PFSK-1 (cell line): ENCODE results near the gene TXNDC15.

ENCODE experiments used
- FOXP2 ChIP-seq: optimal IDR thresholded peaks from 2 replicates; pipeline ENCODE3; 2011; ENCODE audit warnings: borderline replicate concordance, control low read depth, inconsistent platforms; ENCODE audit not compliant: insufficient read depth; ENCODE audit errors: extremely low read length, extremely low read depth
- POLR2AphosphoS5 ChIP-seq: IDR thresholded peaks from 2 replicates; pipeline ENCODE4 v1.6.1; 2012; ENCODE audit warnings: low read depth, mild to moderate bottlenecking, control low read depth, low read length, moderate library complexity
- REST ChIP-seq, 2 experiments: IDR thresholded peaks; 2 replicates each; pipeline versions ENCODE4 v1.6.1 to v1.8.0; 2011 to 2012; ENCODE audit warnings: low read depth in 2 of 2, low read length in 2 of 2, control low read depth in 1 of 2, inconsistent platforms in 1 of 2, mild to moderate bottlenecking in 1 of 2, moderate library complexity in 1 of 2; ENCODE audit not compliant: insufficient read depth in 1 of 2
- SIN3A ChIP-seq: IDR thresholded peaks from 2 replicates; pipeline ENCODE4 v1.6.1; 2012; ENCODE audit warnings: mild to moderate bottlenecking, low read length, moderate library complexity, borderline replicate concordance; ENCODE audit not compliant: insufficient read depth
- TAF1 ChIP-seq: IDR thresholded peaks from 2 replicates; pipeline ENCODE4 v1.6.1; 2012; ENCODE audit warnings: low read length, control low read depth, borderline replicate concordance; ENCODE audit not compliant: insufficient read depth

The TXNDC15 gene

DNA sequence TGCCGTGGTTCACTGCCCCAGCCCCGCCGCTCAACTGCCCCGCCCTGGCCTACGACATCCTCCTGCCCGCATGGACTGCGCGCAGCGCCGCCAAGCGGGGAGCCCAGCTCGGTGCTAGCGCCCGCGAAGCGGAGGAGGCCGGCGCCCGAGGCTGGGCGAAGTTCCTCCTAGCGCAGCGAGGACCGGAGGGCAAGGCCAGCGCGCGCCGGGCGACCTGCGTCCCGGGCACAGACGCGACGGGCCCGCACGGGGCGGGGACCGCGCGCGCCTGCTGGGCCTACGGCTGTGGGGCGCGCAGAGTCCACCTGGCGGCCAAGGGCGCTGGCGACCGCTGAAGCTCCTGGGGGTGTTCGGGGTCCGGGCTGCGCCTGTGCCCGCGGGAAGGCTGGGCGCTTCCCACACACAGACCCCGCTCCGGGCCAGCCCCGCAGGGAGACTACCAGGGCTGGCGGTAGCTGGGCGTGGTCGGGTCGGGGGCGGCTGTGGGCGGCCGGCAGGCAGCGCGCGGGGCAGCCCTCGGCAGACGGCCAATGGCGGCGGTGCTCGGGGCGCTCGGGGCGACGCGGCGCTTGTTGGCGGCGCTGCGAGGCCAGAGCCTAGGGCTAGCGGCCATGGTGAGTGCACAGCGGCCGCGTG lies 30.6 kb downstream of the TXNDC15 start, which contains the start of gene PCBD2:
PCBD2 (plus strand) TSS at position 522 of the 636 bp plus-strand sequence; CDS start at position 531, 9 bp downstream.
- TF ChIP-seq FOXP2 (peak; percentile 79), TAF1 (no peak), POLR2AphosphoS5 (peak; percentile 71)

GRCh38 chr5:134905246-134905996 lies 31.2 kb downstream of the TXNDC15 start:
- TF ChIP-seq REST (IDR thresholded peaks at IDR 0.05; ENCODE audit: insufficient read depth in 1 of 2, low read depth in 2 of 2, low read length in 2 of 2) (no peak), SIN3A (no peak), TAF1 (no peak), POLR2AphosphoS5 (no peak), FOXP2 (no peak)

GRCh38 chr5:134906811-134907210 lies 32.6 kb downstream of the TXNDC15 start:
- no peak for TF ChIP-seq SIN3A
- TF ChIP-seq FOXP2, result no peak
- no peak for TF ChIP-seq TAF1
- no peak for TF ChIP-seq POLR2AphosphoS5
- TF ChIP-seq REST (IDR thresholded peaks at IDR 0.05; ENCODE audit: insufficient read depth in 1 of 2, low read depth in 2 of 2, low read length in 2 of 2), result no peak

- TF ChIP-seq FOXP2, result no peak
- TF ChIP-seq TAF1, result no peak
- no peak for TF ChIP-seq REST (IDR thresholded peaks at IDR 0.05; ENCODE audit: insufficient read depth in 1 of 2, low read depth in 2 of 2, low read length in 2 of 2)
- no peak for TF ChIP-seq SIN3A
- no peak for TF ChIP-seq POLR2AphosphoS5
Observed at GRCh38 chr5:134911285-134912206, 37.4 kb downstream of the TXNDC15 start.

DNA sequence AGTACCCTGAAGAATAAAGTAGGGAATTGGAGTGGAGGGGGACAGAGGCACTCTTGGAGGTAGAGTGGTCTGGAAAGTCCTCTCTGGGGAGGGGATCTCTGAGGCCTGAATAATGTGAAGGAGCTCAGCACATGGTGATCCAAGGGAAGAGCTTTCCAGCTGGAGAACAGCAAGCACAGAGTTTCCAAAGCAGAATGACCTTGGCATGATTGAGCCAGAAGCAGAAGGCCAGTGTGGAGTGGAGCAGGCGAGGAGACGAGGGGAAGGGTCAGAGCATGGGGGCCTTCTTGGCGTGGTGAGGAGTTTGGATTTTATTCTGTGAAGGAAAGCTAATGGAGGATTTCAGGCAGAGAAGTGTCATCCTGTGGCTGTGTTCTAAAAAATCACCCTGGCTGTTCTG lies 39.1 kb downstream of the TXNDC15 start:
- no peak for TF ChIP-seq TAF1
- no peak for TF ChIP-seq SIN3A
- TF ChIP-seq REST (IDR thresholded peaks at IDR 0.05; ENCODE audit: insufficient read depth in 1 of 2, low read depth in 2 of 2, low read length in 2 of 2), result no peak
- no peak for TF ChIP-seq POLR2AphosphoS5
- TF ChIP-seq FOXP2, result no peak
